NCI-H2081 treated with DMSO at 0.1 percent for 48 hours (cell line): ENCODE data around the gene CUX1.

ENCODE experiments used
- DNase-seq: peaks from one replicate; lab custom pipeline; 2025; lab: John Stamatoyannopoulos, UW

CUX1 gene

DNA sequence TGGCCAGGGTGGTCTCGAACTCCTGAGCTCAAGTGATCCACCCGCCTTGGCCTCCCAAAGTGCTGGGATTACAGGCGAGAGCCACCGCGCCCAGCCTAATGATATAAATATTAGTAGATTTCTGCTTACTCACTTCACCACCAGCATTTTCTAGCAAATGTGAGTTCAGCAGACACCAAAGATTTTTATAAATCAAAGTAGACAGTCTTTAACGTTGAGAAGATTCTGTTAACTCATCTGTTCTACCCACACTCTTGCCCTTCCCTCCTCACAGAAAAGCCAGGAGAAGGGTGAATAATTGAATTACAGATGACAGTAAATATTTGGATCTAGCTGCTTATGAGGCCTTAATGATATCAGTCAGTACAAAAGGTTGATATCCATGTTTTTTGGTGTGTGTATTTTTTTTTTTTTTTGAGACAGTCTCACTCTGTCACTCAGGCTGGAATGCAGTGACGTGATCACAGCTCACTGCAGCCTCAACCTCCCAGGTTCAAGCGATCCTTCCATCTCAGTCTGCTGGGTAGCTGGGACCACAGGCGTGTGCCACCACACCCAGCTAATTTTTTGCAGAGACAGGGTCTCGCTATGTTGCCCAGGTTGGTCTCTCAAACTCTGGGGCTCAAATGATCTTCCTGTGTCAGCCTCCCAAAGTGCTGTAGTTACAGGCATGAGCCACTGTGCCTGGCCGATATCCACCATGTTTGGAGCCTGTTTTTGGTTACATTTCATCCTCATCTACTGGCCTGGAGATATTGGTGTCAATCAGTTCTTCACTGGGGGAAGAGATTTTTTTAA is 120.5 kb downstream of the CUX1 start:
- no peak for DNase-seq

GRCh38 chr7:101939136-101939695 is 121.8 kb downstream of the CUX1 start:
- DNase-seq, result no peak

DNA sequence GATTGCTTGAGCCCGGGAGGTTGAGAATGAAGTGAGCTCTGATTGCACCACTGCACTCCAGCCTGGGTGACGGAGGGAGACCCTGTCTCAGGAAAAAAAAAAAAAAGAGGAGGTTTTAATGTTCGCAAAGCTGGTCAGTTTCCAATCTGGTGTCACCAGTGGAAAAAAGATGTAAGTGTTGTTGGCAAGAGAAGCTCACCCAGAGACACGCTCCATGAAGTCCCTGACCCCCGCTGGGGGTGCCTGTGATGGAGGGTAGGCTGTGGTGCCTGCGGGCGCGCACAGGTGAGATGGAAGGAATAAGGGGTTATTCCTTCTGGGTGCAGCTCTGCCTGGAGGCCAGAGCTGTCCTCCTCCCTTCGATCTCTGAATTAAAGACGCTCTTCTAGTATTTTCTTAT is 122.7 kb downstream of the CUX1 start:
- DNase-seq, result no peak

GRCh38 chr7:101940830-101941229 is 123.4 kb downstream of the CUX1 start:
- no peak for DNase-seq

GRCh38 chr7:101941481-101942383 is 124.3 kb downstream of the CUX1 start:
- no peak for DNase-seq

DNA sequence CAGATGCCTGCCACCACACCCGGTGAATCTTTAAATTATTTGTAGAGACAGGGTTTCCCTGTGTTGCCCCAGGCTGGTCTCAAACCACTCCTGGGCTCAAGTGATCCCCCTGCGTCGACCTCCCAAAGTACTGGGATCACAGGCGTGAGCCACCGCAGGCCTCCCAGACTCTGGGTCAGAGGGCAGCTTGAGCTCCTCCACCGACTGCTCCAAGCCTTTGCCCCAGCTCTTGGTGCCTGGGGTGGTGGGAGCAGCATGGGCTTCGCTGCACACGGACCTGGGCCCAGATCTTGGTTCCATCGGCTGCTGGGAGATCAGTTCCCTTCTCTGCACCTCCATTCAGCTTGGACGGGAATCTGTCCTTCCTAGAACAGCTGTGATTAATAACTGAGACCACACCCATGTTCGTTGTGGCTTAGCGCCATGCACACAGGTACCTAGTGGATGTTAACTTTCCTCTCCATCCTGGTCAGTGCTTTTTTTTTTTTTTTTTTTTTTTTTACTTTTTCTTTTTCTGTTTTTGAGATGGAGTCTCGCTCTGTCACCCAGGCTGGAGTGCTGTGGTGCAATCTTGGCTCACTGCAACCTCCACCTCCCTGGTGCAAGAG is 125.3 kb downstream of the CUX1 start:
- no peak for DNase-seq

DNA sequence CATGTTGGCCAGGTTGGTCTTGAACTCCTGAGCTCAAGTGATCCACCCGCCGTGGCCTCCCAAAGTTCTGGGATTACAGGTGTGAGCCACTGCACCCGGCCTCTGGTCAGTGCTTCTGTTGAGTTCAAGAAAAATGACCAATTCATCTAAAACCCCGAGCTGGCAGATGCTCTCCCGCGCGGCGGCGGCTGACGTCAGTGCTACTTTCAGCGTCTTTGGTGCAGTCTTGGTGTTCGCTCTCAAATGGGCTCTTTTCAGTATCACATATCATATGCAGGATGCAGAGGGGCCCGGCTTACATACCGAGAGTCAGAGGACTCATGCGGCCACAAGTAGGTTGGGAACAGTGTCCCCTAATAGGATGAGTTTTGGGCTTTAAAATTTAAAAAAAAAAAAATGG is 125.9 kb downstream of the CUX1 start:
- no peak for DNase-seq

GRCh38 chr7:101943889-101944600 is 126.6 kb downstream of the CUX1 start:
- DNase-seq, result no peak

- no peak for DNase-seq
These were observed 127.2 kb downstream of the CUX1 start for GRCh38 chr7:101944611-101945010.

DNA sequence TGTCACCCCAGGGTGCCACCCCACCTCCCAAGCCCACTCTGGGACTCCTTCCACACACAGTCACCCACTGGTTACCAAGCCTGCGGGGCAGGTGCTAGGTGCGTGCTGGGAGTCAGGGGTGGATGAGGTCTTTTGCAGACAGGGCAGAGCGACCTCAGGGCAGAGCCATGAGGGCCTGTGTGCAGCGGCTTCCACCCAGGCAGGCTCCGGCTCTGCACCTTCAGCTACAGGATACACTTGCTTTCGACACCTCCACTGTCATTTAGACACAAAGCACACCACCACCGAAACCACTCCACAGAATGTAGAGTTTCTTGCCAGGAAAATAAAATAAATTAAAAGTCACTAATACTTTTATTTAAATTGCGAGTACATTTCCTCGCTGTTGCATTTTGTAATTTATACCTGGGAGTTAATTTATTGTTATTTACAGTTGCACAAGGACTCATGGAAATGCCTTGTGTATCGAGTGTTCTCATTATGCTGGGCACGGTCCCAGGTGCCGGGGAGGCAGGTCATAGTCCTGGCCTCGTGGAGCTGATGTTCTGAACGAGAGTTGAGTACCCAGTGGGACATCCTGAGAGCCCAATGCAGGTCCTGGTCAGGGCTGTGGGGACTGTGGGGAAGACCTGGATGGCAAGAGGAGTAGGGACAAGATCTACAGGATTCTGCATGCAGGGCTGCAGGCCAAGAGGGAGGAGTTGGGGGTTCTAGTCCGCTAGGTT is 127.8 kb downstream of the CUX1 start:
- DNase-seq, result no peak

DNA sequence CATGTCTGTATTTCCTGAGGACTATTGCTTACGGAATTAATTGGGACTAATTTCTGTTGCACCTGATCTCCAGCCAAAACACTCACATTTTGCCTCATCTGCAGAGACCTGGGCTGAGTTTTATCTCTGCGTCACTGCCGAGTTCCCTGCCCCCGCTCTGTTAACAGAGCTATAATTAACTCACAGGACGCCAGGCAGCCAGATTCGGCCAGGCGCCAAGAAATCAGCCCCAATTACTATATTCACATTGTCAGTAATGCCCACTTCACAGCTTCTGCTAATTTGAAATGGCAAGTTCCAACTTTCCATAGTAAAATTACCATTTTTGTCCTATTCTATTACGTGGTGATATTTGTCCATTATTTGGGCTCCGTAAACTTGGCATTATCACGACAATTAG is 130.5 kb downstream of the CUX1 start:
- peak; percentile 80 for DNase-seq

- DNase-seq, result no peak
These were observed 131.2 kb downstream of the CUX1 start for GRCh38 chr7:101948650-101949049.

DNA sequence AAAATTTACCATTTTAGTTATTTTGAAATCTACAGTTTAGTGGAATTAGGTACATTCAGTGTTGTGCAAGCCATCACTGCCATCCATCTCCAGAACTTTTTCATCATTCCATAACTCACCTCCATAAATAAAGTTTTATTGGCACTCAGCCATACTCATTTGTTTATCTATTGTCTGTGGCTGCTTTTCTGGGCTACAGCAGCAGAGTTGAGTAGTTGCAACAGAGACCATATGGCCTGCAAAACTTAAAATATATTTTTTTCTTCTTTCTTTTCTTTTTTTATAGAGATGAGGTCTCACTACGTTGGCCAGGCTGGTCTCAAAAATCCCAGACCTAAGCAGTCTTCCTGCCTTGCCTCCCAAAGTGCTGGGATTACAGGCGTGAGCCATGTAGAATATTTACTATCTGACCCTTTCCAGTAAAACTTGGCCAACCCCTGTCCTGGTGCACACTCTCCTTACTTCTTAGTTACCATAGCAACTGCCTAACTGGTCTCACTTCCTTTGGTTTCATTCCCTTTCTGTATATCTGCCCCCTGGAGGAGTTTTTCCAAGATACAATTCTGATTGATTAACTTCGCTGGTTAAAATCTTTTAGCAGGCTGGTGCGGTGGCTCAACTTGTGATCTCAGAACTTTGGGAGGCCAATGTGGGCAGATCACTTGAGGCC is 133.2 kb downstream of the CUX1 start:
- DNase-seq, result no peak

DNA sequence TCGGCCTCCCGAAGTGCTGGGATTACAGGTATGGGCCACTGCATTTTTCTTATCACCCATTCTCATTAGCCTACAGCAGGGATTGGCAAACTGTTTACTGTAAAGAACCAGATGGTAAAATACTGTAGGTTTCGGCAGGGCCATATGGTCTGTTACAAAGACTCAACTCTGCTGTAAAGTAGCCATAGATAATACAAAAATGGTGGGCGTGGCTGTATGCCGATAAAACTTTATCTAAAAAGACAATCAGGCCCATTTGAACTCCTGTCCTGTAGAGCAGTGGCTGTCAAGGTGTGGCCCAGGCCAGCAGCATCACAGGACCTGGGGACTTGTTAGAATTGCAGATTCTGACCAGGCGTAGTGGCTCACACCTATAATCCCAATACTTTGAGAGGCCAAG is 134.3 kb downstream of the CUX1 start:
- no peak for DNase-seq

GRCh38 chr7:101952355-101953247 is 135.2 kb downstream of the CUX1 start:
- no peak for DNase-seq

- DNase-seq, result no peak
These were observed 135.9 kb downstream of the CUX1 start for GRCh38 chr7:101953248-101953819.

GRCh38 chr7:101954499-101954898 is 137.1 kb downstream of the CUX1 start:
- no peak for DNase-seq

DNA sequence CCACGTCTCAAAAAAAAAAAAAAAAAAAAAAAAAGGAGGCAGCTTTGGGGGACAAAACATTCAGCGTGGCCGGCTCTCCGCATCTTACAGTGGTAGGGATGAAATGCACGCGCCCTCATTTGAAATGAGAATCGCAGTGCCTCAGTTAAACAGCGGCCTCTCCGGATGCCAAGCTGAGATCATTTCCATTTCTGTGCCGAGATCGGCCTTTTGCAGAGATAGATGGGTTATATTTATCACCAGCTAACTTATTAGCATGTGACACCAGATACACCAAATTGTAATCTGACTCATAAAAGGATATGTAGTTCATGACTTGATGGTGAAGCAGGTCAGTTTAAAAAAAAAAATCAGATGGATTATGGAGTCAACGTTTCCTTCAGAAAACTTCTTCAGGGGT is 138.7 kb downstream of the CUX1 start:
- DNase-seq, result no peak
